22Rv1 (cell line): ENCODE data around the gene AMN.

Source experiments
- CTCF ChIP-seq: fragments of 450-650 bp; IDR thresholded peaks from 2 replicates; pipeline ENCODE4 v1.5.1; 2017; ENCODE audit warnings: mild to moderate bottlenecking
- ZFX ChIP-seq: fragments of 450-650 bp; IDR thresholded peaks from 2 replicates; pipeline ENCODE4 v1.6.1; 2017; ENCODE audit warnings: antibody characterized with exemption, borderline replicate concordance

- TF ChIP-seq CTCF, result 0 out of 2 replicates have a peak, but pooled peaks have one; percentile 6
- no peak for TF ChIP-seq ZFX
These were observed 900 bp downstream of the AMN start for GRCh38 chr14:102923201-102923924.
